ENCODE data around the gene PPFIA4. TPM values are rescaled to one million over a fixed set of nuclear protein-coding genes. Genes with fewer than 3 reads are reported as not detected.

Gene PPFIA4
- total RNA-seq, 1 experiment from 2014 or later, result 12.1 TPM

DNA sequence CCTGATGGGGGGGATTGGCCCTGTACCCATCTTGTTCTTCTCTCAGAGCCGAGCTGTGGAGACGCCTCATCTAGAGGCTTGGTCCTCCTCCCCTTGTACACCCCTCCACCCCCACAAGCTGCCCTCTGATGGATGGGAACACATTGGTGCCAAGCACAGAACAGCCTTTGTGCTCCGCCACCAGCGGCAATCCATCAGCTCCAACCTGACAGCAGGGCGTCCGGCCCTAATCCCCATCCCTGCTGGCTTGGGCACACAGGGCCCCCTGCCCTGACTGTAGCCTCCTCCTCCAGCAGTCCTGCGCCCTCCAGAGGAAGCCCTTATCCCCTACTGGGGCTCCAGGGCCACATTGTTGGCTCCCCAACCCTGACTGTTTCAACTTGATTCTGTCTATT, 63.4 kb downstream of the PPFIA4 start:
- TF ChIP-seq, protein P1, sequence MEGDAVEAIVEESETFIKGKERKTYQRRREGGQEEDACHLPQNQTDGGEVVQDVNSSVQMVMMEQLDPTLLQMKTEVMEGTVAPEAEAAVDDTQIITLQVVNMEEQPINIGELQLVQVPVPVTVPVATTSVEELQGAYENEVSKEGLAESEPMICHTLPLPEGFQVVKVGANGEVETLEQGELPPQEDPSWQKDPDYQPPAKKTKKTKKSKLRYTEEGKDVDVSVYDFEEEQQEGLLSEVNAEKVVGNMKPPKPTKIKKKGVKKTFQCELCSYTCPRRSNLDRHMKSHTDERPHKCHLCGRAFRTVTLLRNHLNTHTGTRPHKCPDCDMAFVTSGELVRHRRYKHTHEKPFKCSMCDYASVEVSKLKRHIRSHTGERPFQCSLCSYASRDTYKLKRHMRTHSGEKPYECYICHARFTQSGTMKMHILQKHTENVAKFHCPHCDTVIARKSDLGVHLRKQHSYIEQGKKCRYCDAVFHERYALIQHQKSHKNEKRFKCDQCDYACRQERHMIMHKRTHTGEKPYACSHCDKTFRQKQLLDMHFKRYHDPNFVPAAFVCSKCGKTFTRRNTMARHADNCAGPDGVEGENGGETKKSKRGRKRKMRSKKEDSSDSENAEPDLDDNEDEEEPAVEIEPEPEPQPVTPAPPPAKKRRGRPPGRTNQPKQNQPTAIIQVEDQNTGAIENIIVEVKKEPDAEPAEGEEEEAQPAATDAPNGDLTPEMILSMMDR (conservative IDR thresholded peaks at IDR 0.05; ENCODE audit: low read depth, low read length), result no peak
- no peak for TF ChIP-seq EZH2 (IDR thresholded peaks at IDR 0.05; ENCODE audit: low read length, unreplicated experiment)
- TF ChIP-seq EZH2phosphoT487 (IDR thresholded peaks at IDR 0.05; ENCODE audit: borderline replicate concordance, low read length), result no peak
- POLR2A ChIA-PET (ENCODE audit: unreplicated experiment), result no interaction called here
- Histone ChIP-seq H3K4me1 (ENCODE audit: insufficient read depth, low read length) (no peaks in the 10 kb centered on the region), H3K27ac (ENCODE audit: low read length) (no peak overlapping the region), H3K9ac (ENCODE audit: low read length) (no peak overlapping the region), H2AFZ (ENCODE audit: low read length) (no peak overlapping the region), H3K36me3 (ENCODE audit: low read depth, low read length) (no peaks in the 10 kb centered on the region), H3K4me2 (ENCODE audit: low read length) (no peak overlapping the region), H3K9me3 (ENCODE audit: low read length) (peaks cover 2% of the 10 kb centered on the region; the same call in 1 of the 2 replicates), H3F3A (ENCODE audit: low read length, unreplicated experiment) (no peaks in the 10 kb centered on the region), H3K4me3 (ENCODE audit: low read length) (no peak overlapping the region), H3K79me2 (ENCODE audit: low read length) (no peaks in the 10 kb centered on the region), H3K27me3 (ENCODE audit: low read length) (peaks cover 45% of the 10 kb centered on the region), H4K20me1 (ENCODE audit: low read length) (no peaks in the 10 kb centered on the region), H3K9me2 (replicated peaks; ENCODE audit: low read length) (no peaks in the 10 kb centered on the region)
- ATAC-seq, result no peak
- intact Hi-C loops (cut with micrococcal nuclease), result no loop called here
- CTCF ChIA-PET, result no interaction called here
- BruUV-seq (replicated peaks), result no TSS peak
- DNase-seq, result no peak

GRCh38 chr1:203090421-203091198, 64.3 kb downstream of the PPFIA4 start:
- H3K27ac ChIP-seq (ENCODE audit: low read length), result no peak overlapping the region
- ChIA-PET CTCF (no interaction called here), POLR2A (ENCODE audit: unreplicated experiment) (no interaction called here)
- H4K20me1 ChIP-seq (ENCODE audit: low read length), result no peaks in the 10 kb centered on the region
- H3K27me3 ChIP-seq (ENCODE audit: low read length), result peaks cover 45% of the 10 kb centered on the region
- DNase-seq, result no peak
- H3K9me3 ChIP-seq (ENCODE audit: low read length), result peaks cover 11% of the 10 kb centered on the region; the same call in 1 of the 2 replicates
- TF ChIP-seq EZH2 (IDR thresholded peaks at IDR 0.05; ENCODE audit: low read length, unreplicated experiment) (no peak), EZH2phosphoT487 (IDR thresholded peaks at IDR 0.05; ENCODE audit: borderline replicate concordance, low read length) (no peak)
- TF ChIP-seq, protein P1 (conservative IDR thresholded peaks at IDR 0.05; ENCODE audit: low read depth, low read length), result no peak
- H3K36me3 ChIP-seq (ENCODE audit: low read depth, low read length), result no peaks in the 10 kb centered on the region
- no TSS peak for BruUV-seq (replicated peaks)
- no peaks in the 10 kb centered on the region for H3K9me2 ChIP-seq (replicated peaks; ENCODE audit: low read length)
- ATAC-seq, result no peak
- H3K79me2 ChIP-seq (ENCODE audit: low read length), result no peaks in the 10 kb centered on the region
- H3F3A ChIP-seq (ENCODE audit: low read length, unreplicated experiment), result no peaks in the 10 kb centered on the region
- no peak overlapping the region for H2AFZ ChIP-seq (ENCODE audit: low read length)
- no peak overlapping the region for H3K4me2 ChIP-seq (ENCODE audit: low read length)
- intact Hi-C loops (cut with micrococcal nuclease), result no loop called here
- no peaks in the 10 kb centered on the region for H3K4me1 ChIP-seq (ENCODE audit: insufficient read depth, low read length)
- no peak overlapping the region for H3K9ac ChIP-seq (ENCODE audit: low read length)
- no peak overlapping the region for H3K4me3 ChIP-seq (ENCODE audit: low read length)

DNA sequence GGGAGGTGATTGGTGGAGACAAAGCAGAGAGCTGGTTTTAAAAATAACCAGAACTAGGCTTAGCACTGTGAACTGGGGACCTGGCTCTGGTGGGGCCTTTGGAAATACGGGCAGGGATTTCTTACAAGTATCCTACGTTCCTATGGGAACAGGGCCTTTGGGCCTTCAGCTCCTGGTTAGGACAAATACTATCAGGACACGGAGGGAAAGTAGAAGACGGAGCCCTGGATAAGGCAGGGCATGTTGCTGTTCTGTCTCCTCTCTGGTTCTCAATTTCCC, 64.8 kb downstream of the PPFIA4 start:
- Histone ChIP-seq H3K9ac (ENCODE audit: low read length) (no peak overlapping the region), H3K4me2 (ENCODE audit: low read length) (no peak overlapping the region), H3K9me2 (replicated peaks; ENCODE audit: low read length) (no peaks in the 10 kb centered on the region), H4K20me1 (ENCODE audit: low read length) (no peaks in the 10 kb centered on the region), H3K79me2 (ENCODE audit: low read length) (no peaks in the 10 kb centered on the region), H3K4me3 (ENCODE audit: low read length) (no peak overlapping the region), H3K4me1 (ENCODE audit: insufficient read depth, low read length) (no peaks in the 10 kb centered on the region), H3K9me3 (ENCODE audit: low read length) (peaks cover 11% of the 10 kb centered on the region; the same call in 1 of the 2 replicates), H3K27me3 (ENCODE audit: low read length) (peaks cover 43% of the 10 kb centered on the region), H3F3A (ENCODE audit: low read length, unreplicated experiment) (no peaks in the 10 kb centered on the region), H3K27ac (ENCODE audit: low read length) (no peak overlapping the region), H3K36me3 (ENCODE audit: low read depth, low read length) (no peaks in the 10 kb centered on the region), H2AFZ (ENCODE audit: low read length) (no peak overlapping the region)
- intact Hi-C loops (cut with micrococcal nuclease), result no loop called here
- ChIA-PET CTCF (no interaction called here), POLR2A (ENCODE audit: unreplicated experiment) (no interaction called here)
- TF ChIP-seq EZH2phosphoT487 (IDR thresholded peaks at IDR 0.05; ENCODE audit: borderline replicate concordance, low read length), result no peak
- no peak for TF ChIP-seq EZH2 (IDR thresholded peaks at IDR 0.05; ENCODE audit: low read length, unreplicated experiment)
- TF ChIP-seq, protein P1 (conservative IDR thresholded peaks at IDR 0.05; ENCODE audit: low read depth, low read length), result no peak
- ATAC-seq (no peak), DNase-seq (no peak)
- BruUV-seq (replicated peaks), result no TSS peak

Data from PC-3 (cell line).